Germinal center (tissue), 1 donor: Measurements from ENCODE around the gene KCTD16.

ENCODE experiments used
- DNase-seq: peaks from one replicate; pipeline ENCODE4 v3.0.0; 2012; ENCODE audit warnings: mixed read lengths, low spot score

KCTD16 gene

DNA sequence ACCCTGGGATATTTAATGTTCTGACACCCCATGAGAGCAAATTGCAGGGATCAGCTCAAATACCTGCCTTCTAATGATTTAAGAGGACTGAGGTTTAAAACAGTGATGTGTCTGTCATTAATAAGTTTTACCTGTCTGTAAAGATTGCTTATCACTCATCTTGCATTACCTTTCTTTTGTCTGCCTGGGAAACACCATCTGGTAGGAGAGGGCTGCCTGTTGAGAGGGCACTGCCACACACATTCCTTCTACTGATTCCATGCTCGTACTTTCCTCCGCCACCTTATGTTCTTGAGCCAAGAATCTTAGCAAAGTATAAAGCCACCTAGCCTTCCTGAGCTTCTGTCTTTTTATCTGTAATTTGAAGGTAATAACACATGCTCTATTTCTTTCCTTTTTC, 118.6 kb downstream of the KCTD16 start:
- DNase-seq = no peak

DNA sequence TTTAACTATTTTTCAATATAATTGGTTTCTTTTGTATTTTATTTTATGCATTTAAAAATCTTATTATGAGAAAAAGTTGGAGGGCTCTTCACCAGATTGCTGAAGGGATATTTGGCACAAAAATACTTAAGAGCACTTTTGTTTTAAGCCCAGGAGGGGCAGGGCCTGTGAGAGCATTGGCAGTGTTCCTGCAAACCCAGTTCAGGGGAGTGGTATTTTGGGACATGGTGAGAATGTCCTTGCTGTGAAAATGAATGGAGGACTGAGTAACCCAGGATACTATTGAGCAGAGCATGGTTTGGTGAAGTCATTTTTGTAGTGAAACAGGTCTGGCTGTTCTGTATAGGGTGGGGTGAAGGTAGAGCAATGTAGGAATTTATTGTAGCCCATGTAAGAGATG, 121.4 kb downstream of the KCTD16 start:
- no peak for DNase-seq

DNA sequence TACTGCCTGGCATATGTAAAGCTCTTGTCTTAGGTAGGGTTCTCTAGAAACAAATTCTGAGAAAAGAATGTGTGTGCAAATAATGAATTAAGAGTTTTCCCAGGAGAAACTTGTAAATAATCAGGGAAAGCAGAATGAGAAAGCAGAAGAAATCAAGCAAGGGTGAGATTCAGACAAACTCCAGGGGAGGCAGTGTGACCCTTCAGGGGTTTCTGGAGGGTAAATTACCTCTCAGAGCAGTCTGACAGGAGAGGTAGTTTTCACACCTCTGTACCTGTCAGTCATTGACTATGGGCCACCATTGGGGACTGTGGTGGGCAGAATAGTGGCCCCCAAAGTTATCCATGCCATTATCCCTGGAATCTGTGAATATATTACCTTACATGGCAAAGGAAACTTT, 124.6 kb downstream of the KCTD16 start:
- no peak for DNase-seq

DNA sequence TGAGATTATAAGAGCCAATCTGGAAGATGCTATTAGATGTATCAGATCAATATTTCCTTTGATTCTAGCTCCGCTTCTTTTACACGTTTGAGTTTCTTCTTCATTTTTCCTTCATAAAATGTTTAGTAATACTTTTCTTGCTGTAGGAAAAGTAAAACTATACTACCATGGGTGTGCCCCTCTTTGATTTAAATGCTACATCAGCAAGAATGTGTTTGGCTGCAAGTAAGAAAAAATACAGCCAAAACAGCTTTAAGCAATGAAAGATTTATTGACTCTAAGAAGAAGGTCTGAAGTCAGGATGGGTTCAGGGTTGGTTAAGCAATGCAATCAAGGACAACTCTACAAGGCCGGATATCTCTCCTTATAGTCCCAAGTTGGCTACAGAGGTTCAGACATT, 126.4 kb downstream of the KCTD16 start:
- DNase-seq = no peak

DNA sequence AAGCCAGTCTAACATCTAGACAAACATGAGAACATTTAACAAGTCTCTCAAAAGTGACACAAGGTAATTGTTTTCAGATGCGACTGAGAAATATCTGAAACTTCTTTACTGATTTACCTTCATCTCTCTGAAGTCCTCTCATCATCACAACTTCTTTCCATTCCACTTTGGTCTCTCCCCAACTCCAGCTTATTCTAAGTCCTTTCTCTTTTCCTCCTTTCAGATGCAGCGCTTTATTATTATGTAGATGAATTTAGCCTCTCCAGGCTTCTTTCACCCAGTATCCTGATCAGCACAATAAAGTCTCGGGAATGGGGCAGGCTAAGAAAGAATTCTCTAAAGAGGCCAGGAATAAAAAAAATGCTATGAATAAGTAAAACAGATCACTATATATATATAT, 128.0 kb downstream of the KCTD16 start:
- no peak for DNase-seq

DNA sequence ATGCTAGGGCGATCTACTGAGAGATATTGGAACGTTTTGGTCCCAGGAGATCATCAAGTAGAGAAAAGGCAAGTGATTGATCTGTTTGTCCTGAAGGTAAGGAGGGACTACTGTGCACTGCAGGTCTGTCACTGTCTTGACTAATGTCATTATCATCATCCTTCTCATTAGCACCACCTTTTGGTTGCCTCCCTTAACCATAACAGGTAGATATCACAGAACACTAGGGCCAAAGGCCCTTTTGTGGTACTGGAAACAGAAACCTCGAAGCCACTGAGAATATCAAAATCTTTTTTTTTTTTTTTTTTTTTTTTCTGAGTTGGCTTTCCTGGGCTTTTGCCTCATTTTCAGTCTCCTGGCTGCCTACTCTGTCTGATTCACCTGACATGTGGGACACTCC, 134.0 kb downstream of the KCTD16 start:
- DNase-seq = peak; percentile 12

DNA sequence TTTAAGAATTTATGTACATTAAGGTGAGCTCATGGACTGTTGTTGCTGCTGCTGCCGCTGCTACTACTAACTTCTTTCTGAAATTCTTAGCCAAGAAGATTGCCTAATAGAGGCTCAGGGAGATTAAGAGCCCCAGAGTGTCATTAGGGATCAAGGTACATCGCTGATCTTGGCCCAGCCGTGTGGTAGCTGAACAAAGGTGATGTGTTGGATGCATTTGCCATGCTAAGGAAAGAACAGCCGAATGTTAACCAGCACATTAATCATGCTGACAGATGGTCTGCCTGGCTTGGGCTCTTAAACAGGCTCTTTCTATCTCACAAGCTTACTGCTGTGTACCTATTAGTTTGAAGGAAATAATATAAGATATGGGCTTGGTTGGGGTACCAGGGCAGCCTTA, 137.1 kb downstream of the KCTD16 start:
- no peak for DNase-seq

DNA sequence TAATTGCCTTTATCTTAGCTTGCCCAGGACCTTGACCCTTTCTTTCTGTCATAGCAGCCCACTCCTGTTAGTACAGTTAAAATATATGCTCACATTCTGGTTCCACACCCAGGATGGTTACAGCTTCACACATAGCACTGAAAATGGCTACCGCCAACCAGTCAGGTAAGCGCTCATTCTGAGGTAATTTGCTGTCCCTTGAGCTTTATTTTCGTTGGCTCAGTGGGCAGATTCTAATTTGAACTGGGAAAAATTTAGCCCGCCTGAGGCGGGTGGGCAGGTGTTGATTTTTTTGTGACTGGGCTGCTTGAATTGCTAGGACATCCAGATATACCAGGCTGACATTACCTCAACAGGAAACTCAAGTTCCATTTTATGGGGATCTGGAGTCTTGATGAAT, 137.5 kb downstream of the KCTD16 start:
- DNase-seq = no peak

DNA sequence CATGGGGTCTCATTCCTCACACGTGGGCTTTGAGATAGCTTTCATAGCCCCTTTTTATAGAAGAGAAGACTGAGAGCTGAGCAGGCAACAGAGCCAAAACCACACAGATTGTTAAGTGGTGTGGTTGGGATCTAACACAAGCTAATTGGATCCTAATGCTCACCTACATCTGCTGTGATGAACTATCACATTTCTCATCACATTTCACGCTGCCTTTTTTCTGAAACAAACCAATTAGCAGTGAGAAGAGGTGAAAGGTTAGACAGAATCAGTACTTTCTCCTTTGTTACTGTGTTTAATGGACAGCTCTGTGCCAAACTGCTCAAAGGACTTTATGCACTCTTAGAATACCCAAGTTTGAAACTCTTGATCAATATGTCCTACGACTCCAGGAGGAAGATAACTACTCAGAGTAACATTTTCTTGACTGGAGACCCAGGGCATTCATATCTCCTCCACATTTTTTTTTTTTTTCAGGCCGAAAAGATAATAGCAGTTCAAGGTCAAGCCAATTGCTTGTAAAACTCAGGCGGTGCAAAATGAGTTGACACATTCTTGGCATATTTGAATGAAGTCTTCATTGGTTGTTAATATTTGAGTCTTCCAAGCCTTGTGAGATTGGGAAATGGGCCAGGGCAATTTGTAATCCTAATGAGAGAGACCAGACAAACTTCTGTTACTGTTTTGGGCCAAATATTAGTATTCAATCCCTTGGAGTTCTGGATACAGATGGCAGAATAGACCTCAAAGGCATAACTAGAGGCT, 138.4 kb downstream of the KCTD16 start:
- DNase-seq = no peak

DNA sequence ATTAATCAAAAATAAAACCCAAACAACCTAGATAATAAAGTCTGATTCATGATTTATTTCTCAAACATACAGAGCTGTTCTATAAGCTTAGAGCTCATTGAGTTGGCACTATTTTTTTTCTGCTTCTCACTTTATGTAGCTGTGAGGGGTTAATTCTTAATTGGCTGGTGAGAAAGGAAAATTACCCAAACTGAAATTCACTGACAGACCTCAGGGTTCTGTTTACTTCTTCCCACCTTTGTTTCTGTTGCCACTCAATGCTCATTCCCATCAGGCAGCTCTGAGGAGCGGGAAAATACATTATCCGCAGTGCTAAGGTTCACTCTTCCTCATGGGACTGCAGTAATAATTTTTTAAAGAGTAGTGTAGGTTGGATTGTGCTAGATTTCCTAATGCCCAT, 139.9 kb downstream of the KCTD16 start:
- DNase-seq = no peak

DNA sequence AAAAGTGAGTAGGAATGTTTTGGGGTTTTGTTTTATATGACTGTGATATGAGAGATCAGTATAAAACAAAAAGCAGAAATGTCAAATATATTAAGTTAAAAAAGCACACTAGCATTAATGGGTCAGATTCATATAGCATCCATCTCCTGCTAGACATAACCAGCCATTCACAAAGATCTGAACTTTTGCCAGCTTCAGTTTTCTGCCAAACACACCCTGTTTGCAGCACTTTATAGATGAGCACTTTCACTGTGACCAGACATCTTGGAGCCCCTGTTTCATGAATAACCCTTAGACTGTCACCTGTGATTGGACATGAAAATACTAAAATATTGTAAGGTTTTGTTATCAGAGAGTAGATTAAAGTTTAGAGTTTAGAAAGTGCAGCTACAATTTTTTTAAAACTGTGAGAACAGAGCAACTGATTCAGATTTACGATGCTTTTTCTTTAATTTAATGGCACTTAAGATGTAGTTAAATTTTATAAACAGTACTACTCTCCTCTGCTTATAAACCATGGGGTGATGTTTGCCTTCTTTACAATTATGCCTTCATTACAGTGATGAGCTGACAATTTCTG, 142.6 kb downstream of the KCTD16 start:
- DNase-seq = no peak

DNA sequence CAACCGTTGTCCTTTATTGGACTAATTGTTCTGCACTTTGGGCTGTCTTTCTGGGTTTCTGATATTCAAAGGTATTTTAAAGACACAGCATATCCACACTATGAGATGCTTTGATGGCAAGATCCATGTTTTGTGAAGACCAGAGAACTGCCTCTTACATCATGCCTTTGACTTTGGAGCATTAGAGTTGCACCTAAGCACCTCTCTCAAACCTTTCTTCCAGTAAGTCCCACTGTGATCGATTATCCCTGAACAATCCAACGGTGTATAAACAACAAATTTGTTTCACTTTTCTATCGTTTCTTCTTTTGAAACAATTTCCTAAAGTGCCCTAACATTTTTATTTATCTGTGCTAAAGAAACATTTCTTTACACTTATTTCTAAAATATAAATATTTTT, 144.4 kb downstream of the KCTD16 start:
- no peak for DNase-seq

DNA sequence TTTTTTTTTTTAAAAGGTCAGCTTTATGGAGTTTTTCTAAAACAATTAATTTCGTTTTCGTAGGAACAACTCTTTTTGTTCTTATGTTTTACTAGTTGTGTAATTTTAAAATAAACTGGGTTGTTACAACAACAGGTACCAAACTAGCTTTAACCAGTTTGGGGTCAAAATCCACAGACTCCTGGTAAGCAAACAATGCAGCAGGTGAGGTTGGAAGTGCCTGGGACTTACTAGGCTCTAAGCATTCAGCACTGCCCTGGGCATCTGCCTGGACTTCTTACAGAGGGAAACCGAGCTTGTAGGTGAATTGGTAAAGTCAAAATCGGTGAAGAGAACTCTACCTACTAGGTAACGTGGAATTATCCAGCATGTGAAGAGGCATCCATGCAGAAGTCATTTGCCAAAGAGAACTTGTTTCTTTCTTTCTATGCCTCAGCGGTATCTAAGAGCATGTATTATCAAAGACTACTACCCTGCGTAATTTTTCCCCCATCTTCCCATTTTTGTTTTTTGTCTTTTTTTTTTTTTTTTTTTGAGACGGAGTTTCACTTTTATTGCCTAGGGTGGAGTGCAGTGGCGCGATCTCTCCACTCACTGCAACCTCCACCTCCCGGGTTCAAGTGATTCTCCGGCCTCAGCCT, 145.4 kb downstream of the KCTD16 start:
- no peak for DNase-seq

DNA sequence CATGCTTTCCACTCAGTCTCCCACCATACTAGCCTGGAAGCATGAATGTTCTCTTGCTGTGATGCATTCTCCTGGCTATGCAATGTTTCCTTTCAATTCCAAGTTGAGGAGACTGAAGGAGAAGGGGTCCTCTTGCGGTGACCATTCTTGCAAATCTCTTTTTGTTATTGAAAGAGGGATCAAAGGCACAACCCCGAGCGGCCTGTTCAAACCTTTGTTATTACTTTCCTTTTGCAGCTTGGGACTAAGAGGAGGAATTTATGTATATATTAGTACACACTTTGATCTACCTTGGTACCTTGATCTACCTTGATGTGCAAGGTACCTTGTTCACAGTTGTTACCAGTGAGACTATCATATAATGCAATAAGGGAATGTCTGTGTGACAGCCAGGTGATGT, 147.3 kb downstream of the KCTD16 start:
- no peak for DNase-seq

DNA sequence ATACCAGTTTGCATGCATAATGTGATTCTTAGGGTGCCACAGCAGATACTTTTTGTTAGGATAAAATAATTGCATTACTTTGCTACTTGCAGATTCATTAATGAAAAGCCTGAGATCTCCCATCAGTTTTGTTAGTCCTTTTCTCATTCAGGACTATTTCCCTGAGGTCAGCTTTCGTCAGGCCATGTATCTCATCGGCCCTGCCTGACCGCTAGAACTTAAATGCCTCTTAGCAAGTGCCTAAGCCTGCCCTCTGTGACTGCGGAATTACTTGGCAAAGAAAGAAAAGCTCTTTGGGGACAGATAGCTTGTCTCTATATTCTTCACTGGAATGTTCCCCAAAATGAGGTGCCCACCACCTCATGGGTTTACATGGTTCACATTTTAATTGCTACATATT, 147.8 kb downstream of the KCTD16 start:
- no peak for DNase-seq

DNA sequence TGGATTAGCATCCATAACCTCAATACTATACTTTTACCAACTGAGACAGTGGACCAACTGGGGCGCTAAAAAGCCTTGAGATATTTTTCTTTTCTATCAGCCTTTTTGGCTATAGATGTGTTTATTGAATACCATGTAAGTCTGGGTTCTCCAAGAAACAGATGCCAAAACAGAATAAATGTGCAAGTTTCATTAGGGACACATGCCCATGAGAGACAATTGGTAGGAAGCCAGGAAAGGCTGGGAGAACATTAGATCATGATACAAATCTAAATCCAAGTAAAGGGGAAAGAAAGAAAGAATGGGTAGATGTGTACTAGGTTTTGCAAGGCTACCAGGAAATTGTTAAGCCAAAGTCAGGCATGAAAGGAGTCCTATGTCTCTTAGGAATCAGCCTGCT, 152.5 kb downstream of the KCTD16 start:
- no peak for DNase-seq

DNA sequence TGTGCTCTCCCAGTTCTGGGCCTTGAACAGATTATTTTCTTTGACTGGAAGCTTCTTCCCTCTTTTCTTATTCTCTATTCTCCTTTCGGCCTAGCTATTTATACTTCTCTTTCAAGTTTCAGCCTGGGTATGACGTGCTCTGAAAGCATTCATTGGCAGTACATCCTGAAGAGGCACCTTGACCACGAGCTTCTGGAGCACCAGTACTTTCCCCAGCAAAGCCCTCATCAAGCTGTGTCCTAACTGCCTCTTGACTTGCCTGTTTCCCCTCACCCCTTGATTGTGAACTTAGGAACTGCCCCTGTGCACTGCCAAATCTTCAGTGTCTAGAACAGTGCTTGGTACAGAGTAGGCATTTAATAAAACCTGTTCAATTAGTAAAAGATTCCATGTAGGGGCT, 154.9 kb downstream of the KCTD16 start:
- DNase-seq = no peak

DNA sequence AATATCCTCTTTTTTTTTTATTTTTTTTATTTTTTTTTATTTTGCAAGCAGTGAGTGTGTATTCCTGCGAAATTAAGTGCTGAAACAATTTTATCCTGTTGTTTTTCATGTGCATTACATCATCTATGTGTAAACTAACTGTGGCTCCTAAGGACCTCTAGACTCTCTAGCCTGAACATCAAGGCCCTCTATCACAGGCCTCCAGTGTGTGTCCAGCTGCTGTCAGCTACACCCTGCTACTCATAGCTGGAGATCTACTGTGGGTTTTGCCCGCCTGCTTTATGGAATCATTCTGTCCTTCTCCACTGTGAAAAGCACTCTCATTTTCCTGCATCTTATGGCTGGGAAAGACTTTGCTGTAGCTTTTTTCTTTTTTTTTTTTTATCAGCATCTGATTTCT, 157.8 kb downstream of the KCTD16 start:
- DNase-seq = no peak

DNA sequence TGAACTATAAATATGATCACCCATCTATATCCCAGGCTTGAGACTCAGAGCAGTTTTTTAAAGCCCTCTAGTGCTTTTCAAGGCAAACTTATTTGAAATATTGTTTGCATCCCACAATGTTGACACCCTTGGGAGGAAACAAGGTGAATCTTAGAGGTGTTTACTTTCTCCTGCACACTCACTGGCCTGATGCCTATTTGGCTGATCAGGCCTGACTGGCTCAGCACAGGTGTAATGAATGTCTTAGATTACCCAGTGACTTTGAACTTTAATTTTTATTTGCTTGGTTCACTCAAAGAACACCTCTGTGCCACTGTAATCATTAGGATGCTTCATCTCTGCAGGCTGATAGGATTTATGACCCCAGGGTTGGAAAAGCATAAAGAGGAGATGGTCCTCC, 158.3 kb downstream of the KCTD16 start:
- no peak for DNase-seq

DNA sequence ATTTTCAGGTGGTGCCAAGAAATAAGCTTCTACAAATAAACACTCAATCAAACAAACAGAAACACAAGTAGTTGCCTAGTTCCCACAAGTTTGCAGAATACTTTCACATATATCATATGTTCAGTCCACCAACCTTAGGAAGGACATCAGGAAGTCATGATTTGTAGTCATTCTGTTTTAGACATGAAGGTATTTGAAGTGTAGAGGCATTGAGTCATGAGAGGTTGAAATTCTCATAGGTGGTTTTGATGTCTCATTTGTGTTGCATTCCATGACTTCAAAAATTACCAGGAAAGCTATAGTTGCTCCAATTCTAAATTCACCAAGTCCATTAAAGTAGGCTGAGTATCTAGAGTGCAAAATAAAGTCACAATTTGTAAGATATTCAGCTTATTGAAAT, 159.0 kb downstream of the KCTD16 start:
- DNase-seq = no peak

DNA sequence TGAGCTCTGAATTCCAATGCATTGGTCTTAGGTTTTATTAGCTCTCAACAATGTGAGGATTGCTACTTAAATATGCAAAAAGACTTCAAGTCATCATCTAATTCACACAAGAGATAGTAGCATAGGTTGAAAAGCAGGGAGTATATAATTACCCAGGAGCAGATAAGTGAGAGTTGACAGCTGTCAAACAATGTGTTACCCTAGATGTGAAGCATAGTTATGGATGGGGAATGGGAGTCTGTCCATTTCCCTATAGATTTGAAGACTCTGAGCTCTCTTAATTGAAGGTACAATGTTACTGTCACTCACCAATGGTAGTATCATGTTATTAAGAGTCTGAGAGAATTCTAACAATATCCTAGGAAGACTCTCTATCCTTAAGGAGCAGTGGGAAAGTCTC, 160.7 kb downstream of the KCTD16 start:
- DNase-seq = no peak

DNA sequence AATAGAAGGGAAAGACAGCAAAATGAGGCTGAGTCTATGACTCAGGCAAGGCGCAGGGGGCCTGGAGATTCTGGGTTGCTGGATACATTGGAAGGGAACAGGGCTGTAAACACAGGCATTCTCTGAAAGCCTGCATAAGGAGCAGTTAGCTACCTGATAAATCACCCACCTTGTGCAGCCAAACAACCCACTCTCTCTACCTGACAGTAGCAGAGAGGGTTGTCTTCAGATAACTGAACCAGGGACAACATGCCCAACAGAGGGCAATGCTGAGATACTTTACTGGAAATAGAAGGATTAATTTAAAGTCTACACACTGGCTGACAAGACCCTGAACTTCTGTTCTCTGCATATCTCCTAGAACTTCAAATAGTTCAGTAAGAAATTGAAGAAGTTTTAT, 161.6 kb downstream of the KCTD16 start:
- peak; percentile 14 for DNase-seq

DNA sequence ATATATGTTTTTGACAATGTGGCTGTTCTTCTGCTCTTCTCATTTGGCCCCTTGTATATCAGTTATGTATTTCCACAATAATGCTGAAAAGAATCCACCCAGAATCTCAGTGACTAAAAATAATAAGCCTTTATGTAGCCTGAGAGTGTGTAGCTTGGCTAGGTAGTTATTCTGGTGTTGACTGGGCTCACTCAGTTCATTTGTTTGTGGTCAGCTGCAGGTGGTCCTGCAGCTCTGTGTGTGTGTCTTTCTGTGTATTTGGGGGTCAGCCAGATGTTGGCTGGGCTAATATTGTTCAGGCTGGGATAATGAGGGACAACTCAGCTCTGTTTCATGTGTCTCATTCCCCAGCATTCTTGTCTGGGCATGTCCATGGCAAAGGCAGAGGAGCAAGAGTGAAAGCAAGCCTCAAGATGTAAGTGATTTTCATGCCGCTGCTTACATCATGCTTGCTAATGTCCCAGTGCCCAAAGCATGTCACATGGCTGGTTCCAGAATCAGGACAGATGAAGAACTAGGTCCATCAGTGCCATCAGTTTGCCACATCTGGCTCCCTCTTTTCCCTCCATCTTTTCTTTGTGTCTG, 162.8 kb downstream of the KCTD16 start:
- no peak for DNase-seq
